ENCODE measurements around the gene HEXIM2. TPM values are rescaled to one million over a fixed set of nuclear protein-coding genes. Genes with fewer than 3 reads are reported as not detected.
A peak's percentile ranks its signal among the peaks of the same experiment; 100 is the strongest.

Gene HEXIM2
- total and polyA plus RNA-seq, 2 of the 13 experiments (the other 11 are each of a cell fraction or from before 2014, with no cell fraction given), result 27.1 to 32.4 TPM

- TF ChIP-seq MXD1 (CRISPR knock-in tag; IDR thresholded peaks at IDR 0.05), result no peak
- TF ChIP-seq NR0B2 (CRISPR knock-in tag; IDR thresholded peaks at IDR 0.05), result no peak
- TF ChIP-seq HIVEP1 (CRISPR knock-in tag; IDR thresholded peaks at IDR 0.05), result no peak
- peak; percentile 69; the same call in 1 of the 2 replicates for TF ChIP-seq THRA (CRISPR knock-in tag; IDR thresholded peaks at IDR 0.05; ENCODE audit: borderline replicate concordance)
- peak; percentile 67; the same call in 1 of the 2 replicates for TF ChIP-seq ZSCAN31 (CRISPR knock-in tag; IDR thresholded peaks at IDR 0.05; ENCODE audit: low read depth)
- no peak for TF ChIP-seq GRHL1 (CRISPR knock-in tag; conservative IDR thresholded peaks at IDR 0.05)
- TF ChIP-seq DRAP1 (CRISPR knock-in tag; IDR thresholded peaks at IDR 0.05), result peak; percentile 74
- no peak for TF ChIP-seq ATF7 (IDR thresholded peaks at IDR 0.05)
- no peak for TF ChIP-seq ATF7 (CRISPR knock-in tag; IDR thresholded peaks at IDR 0.05)
- TF ChIP-seq ZNF558 (CRISPR knock-in tag; IDR thresholded peaks at IDR 0.05; ENCODE audit: borderline replicate concordance), result no peak
- TF ChIP-seq ZNF503 (CRISPR knock-in tag; IDR thresholded peaks at IDR 0.05), result no peak
- TF ChIP-seq ZNF510 (CRISPR knock-in tag; IDR thresholded peaks at IDR 0.05; ENCODE audit: low read depth), result no peak
- TF ChIP-seq SRY (CRISPR knock-in tag; IDR thresholded peaks at IDR 0.05), result no peak
- TF ChIP-seq ZNF770 (CRISPR knock-in tag; IDR thresholded peaks at IDR 0.05), result no peak; the same call in 1 of the 2 replicates
- TF ChIP-seq ZNF256 (CRISPR knock-in tag; conservative IDR thresholded peaks at IDR 0.05), result peak; percentile 62; the same call in 1 of the 2 replicates
- no peak for TF ChIP-seq KAT8 (CRISPR knock-in tag; IDR thresholded peaks at IDR 0.05)
- TF ChIP-seq SMAD3 (CRISPR knock-in tag; IDR thresholded peaks at IDR 0.05), result 0 out of 2 replicates have a peak, but pooled peaks have one; percentile 29
- peak; percentile 44; the same call in 1 of the 2 replicates for TF ChIP-seq SOX5 (CRISPR knock-in tag; IDR thresholded peaks at IDR 0.05; ENCODE audit: borderline replicate concordance)
- TF ChIP-seq MTF1 (CRISPR knock-in tag; IDR thresholded peaks at IDR 0.05), result 0 out of 2 replicates have a peak, but pooled peaks have one; percentile 49
- TF ChIP-seq KDM2A (CRISPR knock-in tag; IDR thresholded peaks at IDR 0.05; ENCODE audit: borderline replicate concordance, low read depth), result peak; percentile 17; the same call in 1 of the 2 replicates
- TF ChIP-seq RFXAP (CRISPR knock-in tag; IDR thresholded peaks at IDR 0.05; ENCODE audit: borderline replicate concordance), result peak; percentile 64; the same call in 1 of the 2 replicates
Observed at GRCh38 chr17:45149037-45149668, 12.5 kb upstream of the HEXIM2 start (continued).
